Upper lobe of left lung (tissue), 4 donors: Measurements from ENCODE around the gene CCNF.

ENCODE experiments used
- CTCF ChIP-seq, 6 experiments: fragments of 450-650 bp in 4 of 6; fragments of 200-600 bp in 2 of 6; sonication (generic) in 2 of 6; IDR thresholded peaks; one replicate each; pipeline ENCODE4 v1.5.1; 2016 to 2019; ENCODE audit warnings: antibody characterized with exemption in 6 of 6
- EP300 ChIP-seq, 4 donors: sonication (generic); formaldehyde crosslinking; IDR thresholded peaks; one replicate each; pipeline ENCODE4 v1.5.1; 2017; ENCODE audit warnings: antibody characterized with exemption in 4 of 4, control low read depth in 2 of 4
- POLR2A ChIP-seq, 4 donors: fragments of 450-650 bp; IDR thresholded peaks; one replicate each; pipeline ENCODE4 v1.5.1; 2016 to 2017; ENCODE audit warnings: antibody characterized with exemption in 4 of 4, mild to moderate bottlenecking in 2 of 4
- POLR2AphosphoS5 ChIP-seq, 2 donors: sonication (generic); formaldehyde crosslinking; IDR thresholded peaks; one replicate each; pipeline ENCODE4 v1.5.1; 2017; ENCODE audit warnings: antibody characterized with exemption in 2 of 2

GRCh38 chr16:2436110-2436509 lies 6.9 kb downstream of the CCNF start:
- TF ChIP-seq CTCF (IDR thresholded peaks at IDR 0.05) = no peak
- no peak for TF ChIP-seq POLR2A (IDR thresholded peaks at IDR 0.05)
- no peak for TF ChIP-seq POLR2AphosphoS5 (IDR thresholded peaks at IDR 0.05)
- no peak for TF ChIP-seq EP300 (IDR thresholded peaks at IDR 0.05)
